HG03469 (cell line): Measurements from ENCODE around the gene JAKMIP1.

ENCODE experiments used
- ATAC-seq: cut with Tn5 transposase; IDR thresholded peaks from one replicate; pipeline ENCODE4 v1.9.1; 2021; ENCODE audit warnings: mild to moderate bottlenecking, moderate library complexity, moderate number of reproducible peaks; ENCODE audit not compliant: unreplicated experiment

The JAKMIP1 gene

DNA sequence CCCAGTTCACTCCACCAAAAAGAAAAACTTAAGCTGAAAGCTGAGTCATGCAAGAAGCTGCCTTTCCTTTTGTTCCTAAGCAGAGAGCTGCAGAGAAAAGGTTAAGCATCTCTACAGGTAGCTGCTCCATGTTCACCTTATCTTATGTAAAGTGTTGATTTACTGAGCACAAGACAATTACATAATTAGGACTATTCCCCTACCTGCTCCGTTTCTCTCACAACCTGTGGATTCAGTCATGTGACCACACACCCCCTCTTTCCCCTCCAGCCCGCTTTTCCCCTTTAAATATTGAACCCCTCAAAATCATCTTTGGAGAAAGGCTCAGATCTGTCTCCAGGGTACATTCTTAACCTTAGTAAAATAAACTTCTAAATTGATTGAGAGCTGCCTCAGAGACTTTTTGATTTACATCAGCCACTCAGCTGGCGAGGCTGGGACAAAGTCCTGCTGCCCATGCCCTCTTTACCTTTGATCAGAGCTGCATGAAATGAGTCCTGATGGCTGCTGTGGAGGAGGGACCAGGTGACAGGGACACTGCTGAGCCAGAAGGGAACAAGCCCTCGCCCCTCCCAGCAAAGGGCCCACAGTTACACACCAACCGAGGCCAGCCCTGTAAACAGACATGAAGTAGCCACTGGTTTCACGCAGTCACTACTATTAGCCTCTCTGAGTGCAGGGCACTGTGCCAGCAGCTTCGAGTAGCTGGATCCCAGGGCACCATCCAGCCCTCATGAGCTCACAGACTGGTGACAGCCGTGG lies 128.2 kb downstream of the JAKMIP1 start:
- ATAC-seq, result no peak

DNA sequence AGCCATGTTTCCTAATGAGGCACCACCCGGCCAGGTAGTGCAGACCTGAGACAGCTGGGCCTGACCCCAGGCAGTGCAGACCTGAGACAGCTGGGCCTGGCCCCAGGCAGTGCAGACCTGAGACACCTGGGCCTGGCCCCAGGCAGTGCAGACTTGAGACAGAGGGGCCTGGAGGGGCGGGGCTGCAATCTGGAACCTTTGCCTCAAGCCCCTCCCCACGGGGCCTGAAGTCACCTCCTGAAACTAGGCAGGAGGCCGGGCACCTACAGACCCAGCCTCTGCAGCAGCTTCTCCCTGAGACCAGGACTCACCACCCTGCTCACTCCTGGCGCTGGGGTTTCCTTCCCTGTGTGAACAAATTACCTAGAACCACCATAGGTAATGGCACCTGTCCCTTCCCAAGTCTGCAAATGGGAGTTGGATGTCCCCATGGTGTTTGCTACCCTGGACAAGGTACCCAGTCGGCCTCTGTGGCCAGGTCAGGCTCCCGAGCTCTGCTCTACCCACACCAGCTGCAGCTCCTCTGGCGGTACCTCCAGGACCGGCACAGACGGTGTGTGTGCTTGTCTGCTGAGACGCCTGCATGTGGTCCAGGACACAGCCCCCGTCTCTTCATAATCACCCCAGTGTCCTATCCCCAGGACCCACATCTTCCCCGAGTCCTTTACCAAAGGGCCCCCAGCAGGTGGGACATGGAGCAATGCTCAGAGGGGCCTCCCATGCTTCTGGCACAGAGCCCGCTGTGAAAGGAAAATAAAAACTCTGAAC lies 129.0 kb downstream of the JAKMIP1 start:
- ATAC-seq, result no peak

DNA sequence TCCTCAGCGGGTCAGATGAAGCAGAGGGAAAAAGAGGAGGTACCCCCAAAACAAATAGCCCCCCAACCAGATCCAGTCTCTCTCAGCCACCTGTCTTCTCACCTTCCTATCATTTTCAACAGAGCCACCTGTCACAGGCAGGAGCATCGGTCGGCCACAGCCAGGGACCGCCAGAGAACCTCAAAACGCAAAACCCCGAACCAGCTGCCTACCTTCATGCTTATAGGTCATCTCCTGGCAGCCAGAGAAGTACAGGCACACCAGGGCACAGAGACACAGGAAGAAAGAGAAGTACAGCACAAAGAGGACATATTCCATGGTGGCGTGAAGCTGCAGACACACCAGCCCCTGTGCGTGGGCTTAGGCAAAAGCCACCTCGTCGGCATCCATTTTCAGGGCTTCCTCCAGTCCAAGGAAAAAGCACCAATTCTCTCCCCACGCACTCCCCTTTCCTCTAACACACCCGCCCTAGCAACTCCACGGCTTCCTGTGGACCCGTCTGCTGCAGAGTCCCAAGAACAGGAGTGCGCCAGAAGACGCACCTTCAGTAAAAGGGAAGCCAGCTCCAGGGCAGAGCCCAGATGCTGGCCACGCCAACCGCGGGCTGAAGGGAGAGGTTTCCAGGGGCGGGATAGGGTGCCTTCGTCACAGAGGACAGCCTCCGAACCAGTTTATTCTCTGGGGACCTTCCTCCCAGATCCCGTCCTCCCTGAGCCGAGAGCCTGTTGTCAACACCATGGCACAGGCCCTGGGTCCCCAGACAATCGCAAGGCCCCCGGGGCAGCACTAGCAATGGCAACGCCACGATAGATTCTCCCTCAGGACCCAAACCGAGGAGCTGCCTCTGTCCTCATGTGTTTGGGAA lies 130.3 kb downstream of the JAKMIP1 start:
- no peak for ATAC-seq

DNA sequence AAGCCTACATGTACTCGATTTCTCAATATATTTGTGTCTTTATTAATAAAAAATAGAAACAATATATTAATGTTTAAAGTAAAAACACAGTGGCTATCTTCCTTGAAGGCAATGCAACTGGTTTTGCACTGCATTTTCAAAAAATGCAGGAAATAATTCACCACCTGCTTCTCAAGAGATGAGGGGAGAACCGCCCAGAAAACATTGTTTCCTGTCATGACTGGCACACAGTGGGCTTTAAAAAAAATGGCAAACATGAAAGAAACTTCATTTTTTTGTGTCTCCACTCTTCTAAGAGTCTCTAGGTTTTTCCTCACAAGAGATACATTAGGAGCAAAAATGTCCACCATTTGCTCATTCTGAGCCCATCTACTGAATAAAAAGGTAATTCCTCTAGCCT lies 131.4 kb downstream of the JAKMIP1 start:
- ATAC-seq, result no peak

DNA sequence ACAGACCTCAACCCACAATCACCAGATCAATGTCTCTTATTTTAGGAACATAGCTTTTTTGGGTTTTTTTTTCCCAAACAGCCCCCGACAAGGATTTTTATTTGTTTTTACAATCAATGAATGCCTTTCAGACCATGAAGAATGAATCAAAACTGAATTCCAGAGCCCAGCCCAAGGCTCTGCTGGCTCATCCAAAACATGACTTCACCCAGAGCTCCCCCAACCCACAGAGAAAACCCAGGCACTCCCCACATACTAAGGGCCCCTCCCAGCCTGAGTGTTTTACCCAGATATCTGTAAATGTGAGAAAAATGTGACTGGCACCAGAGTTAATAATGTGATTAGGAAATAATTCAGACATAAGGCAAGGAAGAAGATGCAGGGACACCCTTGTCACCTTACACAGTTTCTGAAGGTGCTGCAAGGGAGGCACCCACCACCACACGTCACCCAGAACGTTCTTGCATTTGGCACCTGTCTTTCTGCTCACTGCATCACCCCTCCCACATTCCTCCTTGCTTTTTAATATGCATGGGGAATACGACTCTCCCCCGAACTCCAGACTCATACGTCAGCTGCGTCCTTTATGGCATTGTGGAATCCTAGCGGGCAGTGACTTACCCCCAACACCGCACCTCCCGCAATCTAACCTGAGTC lies 134.3 kb downstream of the JAKMIP1 start:
- ATAC-seq, result no peak

DNA sequence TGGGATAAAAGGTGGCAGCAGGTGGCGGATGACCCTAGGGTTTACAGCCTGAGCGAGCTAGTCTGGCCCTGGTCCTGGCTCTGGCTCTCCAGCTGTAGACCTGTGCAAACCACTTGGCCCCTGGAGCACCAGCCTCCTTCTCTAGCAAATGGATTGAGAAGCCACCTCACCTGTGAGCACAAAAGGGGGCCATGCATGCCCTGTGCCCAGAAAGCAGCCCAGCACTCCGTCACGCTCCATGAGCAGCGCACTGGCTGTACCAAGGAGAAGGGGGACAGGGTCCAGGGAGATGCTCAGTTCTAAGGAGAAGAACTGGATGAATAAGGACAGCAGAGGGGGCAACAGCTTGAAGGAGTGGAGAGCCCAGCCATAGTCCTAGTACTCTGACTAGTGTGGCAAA lies 135.2 kb downstream of the JAKMIP1 start:
- no peak for ATAC-seq

DNA sequence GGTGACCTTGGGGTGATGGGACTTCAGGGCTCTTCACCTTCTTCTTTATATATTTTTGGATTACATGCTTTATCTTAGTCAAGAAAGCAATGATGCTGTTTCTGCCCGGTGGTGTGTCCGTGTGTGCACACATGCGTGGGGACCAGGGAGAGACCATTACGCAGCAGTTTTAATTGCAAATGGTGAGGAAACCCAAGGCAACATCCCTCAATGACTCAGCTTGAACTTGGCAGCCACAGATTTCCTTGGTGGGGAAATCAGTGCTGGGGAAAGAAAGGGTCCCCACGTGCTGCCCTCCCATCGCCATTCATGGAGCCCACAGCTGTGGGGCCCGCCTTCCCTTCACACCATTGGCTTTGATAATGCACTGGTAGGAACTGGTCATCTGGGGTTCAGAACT lies 136.0 kb downstream of the JAKMIP1 start:
- no peak for ATAC-seq

DNA sequence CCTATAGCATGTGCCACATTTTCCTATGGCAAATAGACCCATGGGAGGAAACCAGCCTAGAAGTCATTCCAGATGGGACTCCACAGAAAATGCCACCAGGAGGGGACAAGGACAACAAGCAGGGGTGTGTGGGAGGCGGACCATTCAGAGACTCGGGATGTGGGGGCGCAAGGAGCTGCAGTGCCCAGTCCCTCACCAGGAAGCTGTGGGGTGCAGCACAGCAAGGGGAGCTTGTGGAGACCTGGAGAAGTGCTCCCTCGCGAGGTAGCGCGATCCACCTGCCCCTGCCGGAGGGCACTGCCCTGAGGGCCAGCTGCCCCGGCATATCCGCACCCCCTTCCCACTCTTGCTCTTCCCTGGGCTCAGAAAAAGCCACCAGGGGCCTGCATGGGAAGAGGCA lies 136.7 kb downstream of the JAKMIP1 start:
- no peak for ATAC-seq

DNA sequence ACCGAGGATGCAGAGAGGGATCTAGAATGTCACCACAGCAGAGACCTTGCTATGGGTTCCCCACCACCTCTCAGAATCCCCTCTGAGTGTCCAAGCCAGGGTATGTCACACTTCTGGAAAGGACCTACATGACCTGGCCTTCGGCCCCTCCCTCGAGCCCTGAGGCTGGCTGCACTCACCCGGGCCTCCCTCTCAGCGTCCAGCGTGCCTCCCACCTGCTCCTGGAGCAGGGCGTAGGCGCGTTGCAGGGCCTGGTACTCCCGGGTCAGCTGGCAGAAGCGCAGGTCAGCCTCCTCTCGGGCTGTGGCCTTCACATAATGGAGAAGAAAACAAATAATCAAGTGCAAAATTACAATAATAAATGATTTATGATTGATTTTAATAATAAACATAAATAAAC lies 138.2 kb downstream of the JAKMIP1 start:
- no peak for ATAC-seq

DNA sequence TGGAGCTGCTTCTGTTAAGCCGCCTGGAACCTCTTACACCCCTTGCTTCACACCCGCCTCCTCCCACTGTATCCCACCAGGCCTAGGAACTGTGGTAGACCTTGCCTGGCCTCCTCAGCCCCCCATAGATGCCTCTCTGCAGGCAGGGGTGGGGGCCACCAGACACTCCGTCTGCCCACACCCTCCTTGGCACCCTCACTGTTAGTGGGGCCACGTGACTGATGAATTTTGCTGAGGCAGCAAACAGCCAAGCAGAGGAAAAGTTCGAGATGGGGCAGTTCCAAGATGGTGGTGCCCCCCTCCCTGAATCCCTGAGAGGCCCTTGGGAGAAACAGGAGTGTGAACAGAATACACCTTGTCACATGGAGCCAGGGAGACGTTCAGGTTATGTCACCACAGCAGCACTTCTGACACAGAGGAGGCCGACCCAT lies 141.0 kb downstream of the JAKMIP1 start:
- no peak for ATAC-seq

DNA sequence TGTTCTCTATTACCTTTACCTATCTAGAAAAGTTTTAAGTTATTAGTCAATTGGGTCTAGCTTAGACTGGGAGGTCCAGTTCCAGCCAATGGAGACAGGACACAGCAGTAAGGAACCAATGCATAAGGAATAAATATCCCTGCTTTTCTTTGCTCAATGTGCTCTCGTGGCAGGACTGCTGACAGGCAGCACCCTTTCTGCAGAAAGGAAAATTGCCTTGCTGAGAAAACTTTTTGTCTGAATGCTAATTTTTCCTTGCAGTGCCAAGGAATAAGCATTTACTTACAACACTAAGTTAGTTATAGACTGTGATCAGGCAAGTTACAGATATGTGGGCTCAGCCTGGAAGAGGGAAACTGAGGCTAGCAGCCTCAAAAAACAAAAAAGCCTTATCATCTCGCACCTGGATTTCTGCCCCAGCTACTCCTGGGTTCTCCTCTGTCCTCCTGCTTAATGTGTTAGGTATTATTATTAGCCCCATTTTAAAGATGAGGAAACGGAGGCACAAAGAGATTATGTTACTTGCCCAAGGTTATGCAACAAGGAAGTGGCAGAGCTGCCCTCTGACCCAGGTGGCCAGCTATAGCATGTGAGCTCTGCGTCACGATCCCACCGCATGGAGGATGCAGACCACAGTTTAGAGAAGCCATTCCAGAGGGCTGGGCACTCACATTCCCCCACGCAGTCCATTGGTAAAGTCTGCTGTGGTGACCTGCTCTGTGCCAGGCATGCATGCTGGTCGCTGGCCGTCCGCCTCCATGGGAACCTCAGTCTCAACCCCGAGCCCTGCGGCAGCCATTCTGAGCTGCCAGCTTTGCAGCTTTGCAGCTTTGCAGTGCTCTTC lies 141.6 kb downstream of the JAKMIP1 start:
- no peak for ATAC-seq

DNA sequence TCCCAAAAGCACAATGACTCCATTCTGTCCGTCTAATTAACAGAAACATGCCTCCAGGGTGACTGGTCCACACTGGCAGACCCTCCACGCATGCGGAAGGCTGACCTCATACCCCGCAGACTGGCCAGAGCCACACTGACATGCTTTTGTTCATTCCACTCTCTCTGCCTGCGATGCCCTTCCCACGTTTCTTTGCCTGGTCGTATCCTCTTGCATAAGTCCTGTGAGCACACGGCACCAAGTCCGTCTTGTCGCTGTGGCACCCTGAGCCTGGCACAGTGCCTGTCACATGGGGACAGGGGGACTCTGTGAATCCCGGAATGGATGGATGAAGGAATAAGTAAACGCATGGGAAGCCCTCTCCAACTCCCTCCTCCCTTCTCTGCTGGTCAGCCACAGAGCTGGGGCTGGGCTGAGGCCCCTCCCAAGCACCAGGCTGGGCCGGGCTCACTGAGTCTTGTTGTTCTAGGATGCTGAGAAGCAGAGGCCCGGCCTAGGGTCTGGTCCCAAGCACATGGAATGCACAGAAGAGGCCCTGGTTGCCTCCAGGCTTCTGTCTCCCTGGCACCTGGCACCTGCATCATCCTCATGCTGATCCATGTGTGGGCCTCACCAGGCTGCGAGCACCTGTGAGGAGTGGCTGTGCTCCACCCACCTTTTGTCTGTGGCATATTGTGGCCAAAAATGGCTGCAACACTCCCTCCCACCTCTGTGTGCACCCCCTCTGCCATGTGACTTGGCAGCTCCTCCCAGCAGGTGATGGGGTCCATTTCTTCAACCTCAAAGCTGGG lies 143.2 kb downstream of the JAKMIP1 start:
- no peak for ATAC-seq

DNA sequence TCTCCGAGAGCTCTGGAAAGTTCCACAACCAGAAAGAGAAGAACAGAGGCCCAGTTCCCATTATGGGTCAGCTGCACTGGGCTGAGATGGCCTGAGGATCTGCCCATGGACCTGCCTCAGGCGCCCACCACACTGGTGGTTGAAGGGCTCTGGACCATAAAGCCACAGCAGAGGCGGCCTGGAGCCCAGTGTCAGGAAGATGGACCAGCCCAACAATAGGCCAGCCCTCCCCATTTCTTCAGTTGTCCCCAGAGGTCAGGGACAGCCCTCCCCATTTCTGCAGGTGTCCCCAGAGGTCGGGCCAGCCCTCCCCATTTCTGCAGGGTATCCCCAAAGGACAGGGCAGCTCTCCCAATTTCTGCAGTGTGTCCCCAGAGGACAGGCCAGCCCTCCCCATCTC lies 144.9 kb downstream of the JAKMIP1 start:
- no peak for ATAC-seq

DNA sequence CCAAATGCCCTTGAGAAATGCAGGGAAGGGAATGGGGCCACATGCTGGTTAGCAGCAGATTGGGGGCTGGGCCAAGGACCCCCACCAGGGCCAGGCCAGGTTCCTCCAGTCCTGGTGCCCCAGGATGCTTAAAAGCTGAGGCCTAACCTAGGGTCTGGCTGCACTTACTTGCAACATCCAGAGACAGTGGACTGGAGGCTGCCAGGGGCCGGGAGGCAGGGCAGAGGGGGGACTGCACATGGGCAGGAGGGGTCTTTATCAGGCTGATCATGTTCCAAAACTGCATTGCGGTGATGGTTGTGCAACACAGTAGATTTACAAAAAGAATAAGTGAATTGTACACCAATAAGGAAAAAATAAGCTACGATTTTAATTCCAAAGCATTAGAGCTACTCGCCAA lies 145.3 kb downstream of the JAKMIP1 start:
- ATAC-seq, result no peak

DNA sequence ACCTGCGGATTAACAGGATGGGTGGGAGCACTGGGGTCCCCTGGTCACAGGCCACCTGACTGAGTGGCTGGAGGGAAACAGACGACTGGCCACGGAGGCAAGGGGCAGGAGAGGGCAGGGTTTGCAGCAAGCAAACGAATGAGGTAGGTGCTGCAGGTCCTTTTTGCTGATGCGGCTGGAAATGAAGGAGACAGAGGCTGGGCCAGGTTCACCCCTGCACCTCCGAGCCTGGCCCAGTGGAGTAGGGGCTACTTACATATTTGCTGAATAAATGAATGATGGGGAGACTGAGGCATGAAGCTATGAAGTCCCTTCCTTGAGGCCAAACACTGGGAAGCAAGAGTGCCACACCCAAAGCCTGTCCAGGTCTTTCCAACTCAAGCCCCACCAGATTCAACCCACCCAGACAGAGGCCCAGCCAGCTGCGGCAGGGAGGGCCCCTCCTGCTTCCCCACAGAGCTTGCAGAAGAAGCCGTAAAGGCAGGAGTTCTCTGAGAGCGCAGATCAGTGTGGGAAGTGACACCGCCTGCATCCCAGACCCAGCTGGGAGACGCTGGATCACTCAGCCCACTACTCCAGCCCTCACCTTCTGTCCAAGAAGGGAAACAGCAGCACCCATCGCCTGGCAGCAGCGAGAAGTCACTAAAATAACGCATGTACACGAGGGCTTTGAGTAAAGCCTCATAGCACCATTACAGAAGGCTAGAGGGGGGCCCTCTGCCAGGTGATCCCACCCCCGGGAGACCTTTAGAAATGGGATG lies 146.0 kb downstream of the JAKMIP1 start:
- no peak for ATAC-seq

DNA sequence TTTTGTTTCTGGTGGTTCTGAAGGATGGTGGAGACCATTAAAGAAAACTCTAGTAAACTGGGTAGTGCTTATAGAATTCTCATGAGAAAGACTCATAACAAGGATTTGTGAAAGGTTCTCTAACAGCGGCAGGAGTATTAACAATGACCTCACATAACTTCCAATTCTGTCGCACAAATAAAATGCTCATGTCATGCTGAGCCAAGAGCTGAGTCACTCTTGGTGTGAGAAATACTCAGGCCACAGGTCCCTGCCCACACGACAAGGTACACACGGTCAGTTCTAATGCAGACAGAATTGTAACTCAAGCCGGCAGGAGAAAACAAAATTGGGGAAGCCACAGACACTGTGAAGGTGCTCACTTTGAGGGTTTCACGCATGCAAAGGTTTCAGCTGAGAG lies 147.7 kb downstream of the JAKMIP1 start:
- ATAC-seq, result no peak

DNA sequence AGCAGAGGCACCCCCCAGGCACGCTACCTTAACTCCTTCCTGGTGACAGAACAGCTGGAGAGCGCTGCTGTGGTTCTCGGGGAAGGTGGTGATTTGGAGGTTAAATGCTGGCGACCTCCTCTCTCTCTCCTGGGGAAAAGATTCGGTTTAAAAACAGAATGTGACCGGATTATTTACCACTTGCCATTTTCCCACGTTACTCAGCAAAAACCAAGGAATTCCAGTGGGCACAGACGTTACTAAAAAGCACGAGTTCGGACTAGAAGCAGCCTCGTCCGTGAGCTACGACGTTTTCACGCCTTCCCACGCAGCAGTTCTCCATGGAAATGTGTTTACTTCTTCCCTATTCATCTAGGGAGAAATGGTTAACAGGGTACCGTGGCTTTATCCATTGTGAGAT lies 149.8 kb downstream of the JAKMIP1 start:
- ATAC-seq, result no peak

DNA sequence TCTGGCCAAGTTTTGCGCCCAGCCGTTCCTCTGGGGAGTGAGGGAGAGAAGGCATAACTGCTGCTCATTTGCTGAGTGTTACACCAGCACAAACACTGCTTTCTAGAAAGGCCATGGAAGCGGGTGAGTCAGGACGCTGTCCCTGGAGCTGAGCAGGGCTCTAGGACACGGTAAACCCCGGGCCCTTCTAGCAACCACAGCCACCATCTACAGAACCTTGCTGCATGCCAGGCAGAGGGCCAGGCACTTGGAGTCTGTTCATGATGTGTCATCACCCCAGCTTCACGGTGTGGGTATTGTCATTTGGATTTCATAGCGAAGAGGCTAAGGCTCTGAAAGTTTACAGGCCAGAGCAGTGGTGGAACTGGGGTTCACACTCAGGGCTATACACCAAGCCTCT lies 150.4 kb downstream of the JAKMIP1 start:
- ATAC-seq, result no peak

DNA sequence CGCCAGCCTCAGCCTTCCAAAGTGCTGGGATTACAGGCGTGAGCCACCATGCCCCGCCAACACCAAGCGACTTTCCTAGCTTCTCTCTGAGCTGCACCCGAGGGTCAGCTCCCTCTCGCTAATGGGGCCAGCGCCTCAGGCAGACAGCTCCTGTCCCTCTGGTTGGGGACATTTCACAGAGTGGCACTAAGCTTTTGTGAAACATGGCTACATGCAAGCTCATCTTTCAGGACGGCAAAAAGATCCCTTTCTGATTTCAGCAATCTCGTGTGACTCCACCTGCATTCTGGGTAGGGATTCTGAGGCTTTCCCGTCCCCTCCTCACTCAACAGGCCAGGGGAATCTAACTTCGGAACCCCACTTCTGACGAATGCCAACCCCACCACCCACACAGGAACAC lies 151.1 kb downstream of the JAKMIP1 start:
- ATAC-seq, result no peak
